WERI-Rb-1 (cell line): ENCODE data around the gene RABGGTB.
A peak's percentile ranks its signal among the peaks of the same experiment; 100 is the strongest.

Source experiments
- DNase-seq: peaks from one replicate; pipeline ENCODE4 v3.0.0-alpha.2; 2020
- H3K27ac ChIP-seq: fragments of 250-450 bp; sonication (Bioruptor Pico); 2 replicates; pipeline ENCODE4 v1.5.1; 2020; ENCODE audit warnings: mild to moderate bottlenecking, moderate library complexity
- H3K27me3 ChIP-seq: fragments of 250-450 bp; sonication (Bioruptor Pico); 2 replicates; pipeline ENCODE4 v1.5.1; 2021; ENCODE audit warnings: mild to moderate bottlenecking, low read depth, moderate library complexity; ENCODE audit not compliant: insufficient read depth, severe bottlenecking
- H3K36me3 ChIP-seq: fragments of 250-450 bp; sonication (Bioruptor Pico); 2 replicates; pipeline ENCODE4 v1.5.1; 2020; ENCODE audit warnings: mild to moderate bottlenecking, moderate library complexity
- H3K4me3 ChIP-seq: 2 replicates; pipeline ENCODE4 v1.5.1; 2011; ENCODE audit warnings: low read depth, mild to moderate bottlenecking, control low read depth, low read length
- H3K9me3 ChIP-seq: fragments of 250-450 bp; sonication (Bioruptor Pico); 2 replicates; pipeline ENCODE4 v1.5.1; 2021; ENCODE audit warnings: mild to moderate bottlenecking, moderate library complexity; ENCODE audit not compliant: severe bottlenecking
- CTCF ChIP-seq: IDR thresholded peaks from 2 replicates; pipeline ENCODE4 v1.5.1; 2011; ENCODE audit warnings: low read depth, mild to moderate bottlenecking, control low read depth, inconsistent platforms, low read length

RABGGTB gene

GRCh38 chr1:75785320-75785982 is 605 bp upstream of the RABGGTB start:
- peaks cover 35% of the 10 kb centered on the region for H3K36me3 ChIP-seq
- no peaks in the 10 kb centered on the region for H3K9me3 ChIP-seq
- H3K27ac ChIP-seq, result peak overlapping the region; percentile 81
- H3K4me3 ChIP-seq, result peak overlapping the region; percentile 91
- no peaks in the 10 kb centered on the region for H3K27me3 ChIP-seq
- no peak for TF ChIP-seq CTCF
- DNase-seq, result no peak

DNA sequence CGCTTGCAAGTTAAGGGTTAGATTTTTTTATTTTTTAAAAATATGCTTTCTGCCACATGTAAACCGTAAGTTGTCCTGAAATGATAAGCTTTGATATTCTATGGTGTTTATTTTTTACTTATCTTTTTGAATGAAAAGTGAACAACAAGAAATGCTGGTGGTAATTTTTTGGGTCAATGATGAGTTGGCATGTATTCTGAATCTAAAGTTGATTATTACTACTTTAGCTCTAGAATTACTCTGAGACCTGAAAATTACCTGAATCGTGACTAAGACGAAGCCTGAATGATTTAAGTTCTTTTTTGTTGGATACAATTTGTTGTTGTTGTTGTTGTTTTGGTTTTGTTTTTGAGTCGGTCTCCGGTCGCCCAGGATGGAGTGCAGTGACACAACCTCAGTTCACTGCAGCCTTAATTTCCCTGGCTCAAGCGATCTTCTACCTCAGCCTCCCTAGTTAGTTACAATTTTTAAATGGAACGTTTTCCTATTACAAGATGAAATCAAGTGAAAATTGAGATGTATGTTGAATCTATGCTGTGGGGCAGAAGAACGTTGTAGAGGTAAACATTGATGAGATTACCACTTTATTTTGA is 941 bp downstream of the RABGGTB start:
- H3K36me3 ChIP-seq, result peaks cover 50% of the 10 kb centered on the region
- H3K4me3 ChIP-seq, result peak overlapping the region; percentile 91
- H3K27me3 ChIP-seq, result no peaks in the 10 kb centered on the region
- H3K27ac ChIP-seq, result peak overlapping the region; percentile 81; the same call in 1 of the 2 replicates
- TF ChIP-seq CTCF, result no peak
- DNase-seq, result no peak
- no peaks in the 10 kb centered on the region for H3K9me3 ChIP-seq

DNA sequence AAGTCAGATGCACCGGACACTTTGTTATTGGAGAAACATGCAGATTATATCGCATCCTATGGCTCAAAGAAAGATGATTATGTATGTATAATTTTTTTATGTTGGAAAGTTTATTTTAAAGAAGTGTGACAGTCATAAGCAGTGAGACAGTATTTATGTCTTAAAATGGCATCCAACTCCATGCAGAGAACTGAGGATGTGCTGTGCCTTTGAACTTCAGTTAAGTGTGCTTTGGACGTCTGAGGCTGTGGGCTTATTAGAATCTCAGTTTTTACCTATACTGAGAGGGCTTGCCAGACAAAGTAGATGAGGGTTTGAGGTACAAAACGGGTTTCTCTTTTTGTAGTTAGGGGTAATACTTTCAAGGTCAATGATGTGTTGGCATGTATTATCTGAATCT is 1.5 kb downstream of the RABGGTB start:
- H3K4me3 ChIP-seq, result peak overlapping the region; percentile 91
- no peaks in the 10 kb centered on the region for H3K9me3 ChIP-seq
- TF ChIP-seq CTCF, result no peak
- no peak for DNase-seq
- no peaks in the 10 kb centered on the region for H3K27me3 ChIP-seq
- peaks cover 55% of the 10 kb centered on the region for H3K36me3 ChIP-seq
- H3K27ac ChIP-seq, result no peak overlapping the region

DNA sequence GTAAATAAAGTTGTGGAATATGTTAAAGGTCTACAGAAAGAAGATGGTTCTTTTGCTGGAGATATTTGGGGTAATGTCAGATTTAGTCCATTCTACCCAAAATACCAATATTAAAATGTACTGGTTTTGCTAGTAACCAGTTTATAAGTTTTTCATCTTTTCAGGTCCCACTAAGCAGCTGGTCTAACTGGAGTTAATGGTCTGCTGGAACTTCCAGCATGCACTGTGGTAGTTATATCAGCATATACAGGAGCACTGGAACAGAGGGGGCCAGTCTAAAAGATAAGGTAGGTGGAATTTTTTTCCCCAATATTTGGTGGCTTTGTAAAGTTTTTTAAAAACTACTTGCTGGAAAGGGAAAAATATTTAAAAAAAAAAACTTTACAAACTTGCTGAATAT is 3.9 kb downstream of the RABGGTB start:
- Histone ChIP-seq H3K4me3 (no peak overlapping the region), H3K27me3 (no peaks in the 10 kb centered on the region), H3K9me3 (no peaks in the 10 kb centered on the region), H3K27ac (no peak overlapping the region), H3K36me3 (peaks cover 80% of the 10 kb centered on the region)
- TF ChIP-seq CTCF, result no peak
- DNase-seq, result no peak

DNA sequence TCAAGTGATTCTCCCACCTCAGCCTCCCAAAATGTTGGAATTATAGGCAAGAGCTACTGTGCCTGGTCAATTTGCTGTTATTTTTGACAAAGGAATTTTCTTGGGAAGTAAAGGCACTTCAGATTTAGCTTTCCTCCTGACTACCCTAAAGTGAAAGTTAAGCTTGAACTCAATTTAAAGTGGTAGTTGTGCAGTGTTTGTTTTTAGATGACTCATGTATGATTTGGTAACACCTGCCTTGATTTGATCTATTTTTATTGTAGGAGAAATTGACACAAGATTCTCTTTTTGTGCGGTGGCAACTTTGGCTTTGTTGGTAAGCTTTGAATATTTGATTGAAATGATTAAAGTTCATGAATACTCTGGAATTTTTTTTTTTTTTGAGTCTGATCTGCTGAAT is 5.0 kb downstream of the RABGGTB start:
- Histone ChIP-seq H3K4me3 (no peak overlapping the region), H3K36me3 (peaks cover 89% of the 10 kb centered on the region), H3K9me3 (no peaks in the 10 kb centered on the region), H3K27ac (no peak overlapping the region), H3K27me3 (no peaks in the 10 kb centered on the region)
- no peak for TF ChIP-seq CTCF
- DNase-seq, result no peak

- no peaks in the 10 kb centered on the region for H3K27me3 ChIP-seq
- no peak overlapping the region for H3K4me3 ChIP-seq
- no peak for TF ChIP-seq CTCF
- no peaks in the 10 kb centered on the region for H3K9me3 ChIP-seq
- no peak for DNase-seq
- H3K36me3 ChIP-seq, result peaks cover 95% of the 10 kb centered on the region
- H3K27ac ChIP-seq, result no peak overlapping the region
These were observed 6.0 kb downstream of the RABGGTB start for GRCh38 chr1:75792091-75792490.
